Stimulated activated effector memory CD8-positive, alpha-beta T cell treated with anti-CD3 and anti-CD28 coated beads, Interleukin-12 subunit alpha, Interleukin-12 subunit beta, amount 100 ng/mL, for 72 hours (primary cell): ENCODE measurements around the gene AUTS2.
"Not testable (repeated sequence)": the region's sequence is repeated elsewhere in the genome, so short reads cannot be mapped to it uniquely, and the experiment has no call there.

Experiments used
- ATAC-seq: fragments of 150-1000 bp; cut with Tn5 transposase; 2 replicates; pipeline ENCODE4 v1.10.0; 2021
- DNase-seq, 2 donors: peaks; one replicate each; pipeline ENCODE4 v3.0.0; 2021 to 2022; ENCODE audit warnings: low spot score in 2 of 2
- H3K27ac Mint-ChIP-seq: one replicate; pipeline ENCODE4 v1.8.0; 2022; ENCODE audit warnings: mild to moderate bottlenecking, mixed read lengths
- H3K36me3 Mint-ChIP-seq: one replicate; pipeline ENCODE4 v1.8.0; 2022; ENCODE audit warnings: mild to moderate bottlenecking, mixed read lengths
- H3K4me1 Mint-ChIP-seq: one replicate; pipeline ENCODE4 v1.8.0; 2022; ENCODE audit warnings: mixed read lengths
- H3K4me3 Mint-ChIP-seq: one replicate; pipeline ENCODE4 v1.8.0; 2022; ENCODE audit warnings: mild to moderate bottlenecking, mixed read lengths
- H3K9me3 Mint-ChIP-seq: one replicate; pipeline ENCODE4 v1.8.0; 2022; ENCODE audit warnings: mixed read lengths

AUTS2 gene

DNA sequence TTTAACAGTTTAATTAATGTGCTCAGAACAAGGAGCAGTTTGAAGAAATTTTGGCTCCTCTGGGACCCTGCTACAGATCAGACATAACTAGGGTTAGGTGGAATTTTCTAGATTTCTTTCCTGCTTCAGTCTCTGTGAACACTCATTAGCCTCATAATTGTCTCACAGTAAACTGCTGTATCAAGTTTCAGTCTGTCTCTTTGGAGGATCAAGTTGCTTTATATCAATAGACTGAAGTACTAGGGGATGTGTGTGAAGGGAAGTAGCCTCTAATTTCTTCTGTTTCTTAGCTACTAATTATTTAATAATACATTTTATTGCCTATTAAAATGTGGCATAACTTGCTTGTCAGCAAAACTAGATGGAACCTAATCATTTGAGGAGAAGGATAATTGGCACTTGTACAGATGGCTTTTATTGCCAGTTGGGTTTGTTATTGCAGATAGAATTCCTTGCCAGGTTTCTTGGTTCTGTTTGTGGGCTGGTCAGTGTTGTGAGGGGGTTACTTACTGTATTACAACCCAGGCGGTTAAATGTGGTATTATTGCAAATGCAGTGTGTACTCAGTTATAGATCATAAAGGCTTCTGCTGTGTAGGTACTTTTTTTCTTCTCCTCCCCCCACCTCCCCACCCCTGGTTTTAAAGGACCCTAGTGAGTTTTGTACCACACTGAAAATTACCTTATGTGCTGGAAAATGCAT lies 758.0 kb downstream of the AUTS2 start:
- Mint-ChIP-seq H3K9me3 (no peaks in the 10 kb centered on the region), H3K27ac (no peak overlapping the region), H3K36me3 (no peaks in the 10 kb centered on the region), H3K4me3 (no peak overlapping the region), H3K4me1 (peaks cover 16% of the 10 kb centered on the region)
- DNase-seq = no peak
- ATAC-seq = no peak

DNA sequence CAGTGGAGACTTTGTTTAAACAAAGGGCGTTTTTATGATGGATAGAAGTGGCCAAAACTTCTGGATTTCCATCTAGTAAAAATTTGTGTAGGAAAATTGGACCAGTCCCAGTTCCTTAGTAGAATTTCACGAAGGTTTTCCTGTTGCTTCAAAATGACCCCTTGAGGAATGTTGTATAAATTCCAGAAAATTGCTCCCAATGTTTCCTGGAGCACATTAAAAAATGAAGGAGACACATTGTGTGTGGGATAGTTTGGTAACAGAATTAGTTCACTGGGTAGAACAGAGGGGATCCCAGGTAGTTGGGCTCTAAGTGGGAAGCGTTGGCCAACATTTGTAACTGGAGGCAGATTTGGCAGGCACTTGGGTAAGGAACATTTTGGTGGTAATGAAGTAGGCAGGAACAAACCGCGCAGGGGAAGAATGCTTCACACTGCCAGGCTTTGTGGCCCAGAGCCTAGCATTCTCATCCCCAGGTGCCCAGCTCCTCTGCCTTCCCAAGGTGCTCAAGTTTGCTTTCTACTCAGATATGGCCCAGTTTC lies 758.6 kb downstream of the AUTS2 start:
- no peak overlapping the region for H3K4me3 Mint-ChIP-seq
- peaks cover 21% of the 10 kb centered on the region for H3K4me1 Mint-ChIP-seq
- no peaks in the 10 kb centered on the region for H3K36me3 Mint-ChIP-seq
- no peak for ATAC-seq
- H3K27ac Mint-ChIP-seq = no peak overlapping the region
- no peak for DNase-seq
- H3K9me3 Mint-ChIP-seq = no peaks in the 10 kb centered on the region

- ATAC-seq = no peak
- Mint-ChIP-seq H3K4me1 (peaks cover 17% of the 10 kb centered on the region), H3K27ac (no peak overlapping the region), H3K4me3 (no peak overlapping the region), H3K36me3 (no peaks in the 10 kb centered on the region), H3K9me3 (no peaks in the 10 kb centered on the region)
- DNase-seq = no peak
These were observed 762.3 kb downstream of the AUTS2 start for GRCh38 chr7:70360557-70360956.

GRCh38 chr7:70361821-70362220 lies 763.5 kb downstream of the AUTS2 start:
- peaks cover 16% of the 10 kb centered on the region for H3K4me1 Mint-ChIP-seq
- no peak overlapping the region for H3K4me3 Mint-ChIP-seq
- H3K9me3 Mint-ChIP-seq = no peaks in the 10 kb centered on the region
- DNase-seq (no peak), ATAC-seq (peak; percentile 86)
- H3K27ac Mint-ChIP-seq = no peak overlapping the region
- H3K36me3 Mint-ChIP-seq = no peaks in the 10 kb centered on the region

DNA sequence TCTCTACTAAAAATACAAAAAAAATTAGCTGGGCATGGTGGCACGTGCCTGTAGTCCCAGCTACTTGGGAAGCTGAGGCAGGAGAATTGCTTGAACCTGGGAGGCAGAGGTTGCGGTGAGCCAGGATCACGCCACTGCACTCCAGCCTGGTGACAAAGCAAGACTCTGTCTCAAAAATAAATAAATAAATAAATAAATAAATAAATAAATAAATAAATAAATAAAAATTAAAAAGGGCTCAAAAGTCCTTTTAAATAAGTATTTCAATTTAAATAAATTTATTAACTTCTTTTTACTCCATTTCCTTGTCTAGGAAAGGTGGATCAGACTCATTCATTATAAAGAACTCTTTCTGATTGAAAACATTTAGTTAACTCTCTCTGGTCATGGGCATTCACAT lies 766.1 kb downstream of the AUTS2 start:
- ATAC-seq, H3K9me3 Mint-ChIP-seq, DNase-seq, H3K27ac Mint-ChIP-seq, H3K4me3 Mint-ChIP-seq, H3K36me3 Mint-ChIP-seq: not testable (repeated sequence)
- H3K4me1 Mint-ChIP-seq = peaks cover 16% of the 10 kb centered on the region

DNA sequence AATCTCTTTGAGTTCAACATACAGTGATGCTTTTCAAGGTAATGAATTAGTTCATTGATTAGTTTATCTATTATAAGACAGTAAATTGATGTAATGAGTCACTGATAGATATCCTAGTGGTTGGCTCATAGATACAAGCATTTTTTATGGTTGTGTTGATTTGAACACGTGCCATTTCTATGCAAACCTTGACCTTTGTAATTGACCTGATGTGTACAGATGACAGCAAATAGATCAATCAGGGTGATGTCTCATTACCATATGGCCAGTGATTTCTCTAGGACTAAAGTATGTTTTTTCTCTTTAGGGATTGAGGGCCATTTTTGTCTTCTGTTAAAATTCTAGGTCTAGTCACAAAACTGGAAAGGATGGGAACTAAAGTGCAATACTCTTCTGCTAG lies 773.4 kb downstream of the AUTS2 start:
- Mint-ChIP-seq H3K4me1 (no peaks in the 10 kb centered on the region), H3K36me3 (no peaks in the 10 kb centered on the region), H3K4me3 (no peak overlapping the region), H3K27ac (no peak overlapping the region), H3K9me3 (no peaks in the 10 kb centered on the region)
- DNase-seq (no peak), ATAC-seq (no peak)

DNA sequence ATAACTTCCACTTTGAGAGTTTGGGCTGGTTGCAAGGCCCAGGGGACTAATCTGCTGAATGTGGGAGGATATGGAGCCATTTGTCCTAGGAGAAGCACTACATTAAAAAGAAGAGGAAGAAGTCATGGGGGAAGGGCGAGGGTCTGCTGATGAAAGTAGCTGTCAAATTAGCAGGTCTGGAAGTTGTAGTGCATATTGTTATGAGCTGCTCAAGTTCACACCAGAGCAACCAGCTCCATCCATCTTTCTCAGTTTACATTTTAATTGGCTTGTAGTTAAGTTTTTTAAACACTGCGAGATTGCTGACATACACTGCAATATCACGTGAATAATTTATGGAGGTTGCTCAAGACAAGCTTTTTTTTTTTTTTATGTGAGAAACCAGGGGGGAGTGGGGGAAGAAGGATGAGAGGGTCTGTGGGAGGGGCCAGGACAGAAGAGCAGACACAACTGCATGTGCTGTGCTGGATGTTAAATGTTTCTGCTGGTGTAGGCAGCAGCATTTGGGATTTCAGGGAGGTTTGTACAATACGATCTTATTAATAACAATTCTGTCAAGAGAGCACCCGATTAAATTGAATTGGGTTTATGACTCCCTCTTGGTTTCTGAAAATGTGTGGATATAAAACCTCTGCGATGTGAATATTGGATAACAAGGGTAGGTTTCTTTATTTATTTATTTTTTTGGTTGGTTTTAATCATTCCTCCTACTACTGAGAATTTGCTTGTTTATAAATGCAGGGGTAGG lies 774.7 kb downstream of the AUTS2 start:
- ATAC-seq (no peak), DNase-seq (no peak)
- H3K9me3 Mint-ChIP-seq = no peaks in the 10 kb centered on the region
- H3K36me3 Mint-ChIP-seq = no peaks in the 10 kb centered on the region
- H3K27ac Mint-ChIP-seq = no peak overlapping the region
- H3K4me1 Mint-ChIP-seq = no peaks in the 10 kb centered on the region
- H3K4me3 Mint-ChIP-seq = no peak overlapping the region

DNA sequence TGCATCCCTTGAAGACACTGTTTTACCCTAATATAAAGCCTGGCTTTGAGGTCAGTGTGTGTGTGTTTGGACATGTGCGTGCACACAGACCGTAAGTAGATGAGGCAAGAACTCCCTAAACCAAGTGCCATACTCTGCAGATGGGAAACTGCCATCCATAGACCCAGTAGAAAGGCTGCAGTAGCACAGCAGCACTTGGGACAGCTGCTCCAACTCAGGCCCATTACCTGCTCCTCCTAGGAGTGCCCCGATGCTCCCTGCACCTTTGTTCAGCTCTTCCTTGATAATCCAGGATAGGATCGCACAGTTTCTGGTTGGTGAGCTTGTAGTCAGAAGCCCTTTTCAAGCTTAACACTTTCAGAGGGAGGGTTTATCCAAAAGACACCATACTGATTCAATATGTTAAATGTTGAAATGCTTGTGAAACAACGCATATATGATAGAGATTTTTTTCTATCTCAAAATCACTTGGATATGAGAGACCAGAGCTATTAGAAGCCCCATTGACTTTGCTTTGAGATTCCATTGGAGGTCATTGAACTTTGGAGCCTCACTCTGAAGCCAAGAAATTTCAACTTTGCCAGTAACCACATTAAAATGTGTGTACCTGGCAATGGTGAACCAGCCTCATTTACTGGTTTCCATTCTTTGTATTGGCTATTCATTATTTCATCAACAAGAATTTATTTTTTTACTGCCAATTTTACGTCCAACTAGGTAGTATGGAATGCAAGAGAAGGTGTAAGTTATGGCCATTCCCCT lies 776.7 kb downstream of the AUTS2 start:
- no peak for ATAC-seq
- Mint-ChIP-seq H3K27ac (no peak overlapping the region), H3K36me3 (no peaks in the 10 kb centered on the region), H3K9me3 (no peaks in the 10 kb centered on the region), H3K4me1 (no peaks in the 10 kb centered on the region), H3K4me3 (no peak overlapping the region)
- DNase-seq = no peak

DNA sequence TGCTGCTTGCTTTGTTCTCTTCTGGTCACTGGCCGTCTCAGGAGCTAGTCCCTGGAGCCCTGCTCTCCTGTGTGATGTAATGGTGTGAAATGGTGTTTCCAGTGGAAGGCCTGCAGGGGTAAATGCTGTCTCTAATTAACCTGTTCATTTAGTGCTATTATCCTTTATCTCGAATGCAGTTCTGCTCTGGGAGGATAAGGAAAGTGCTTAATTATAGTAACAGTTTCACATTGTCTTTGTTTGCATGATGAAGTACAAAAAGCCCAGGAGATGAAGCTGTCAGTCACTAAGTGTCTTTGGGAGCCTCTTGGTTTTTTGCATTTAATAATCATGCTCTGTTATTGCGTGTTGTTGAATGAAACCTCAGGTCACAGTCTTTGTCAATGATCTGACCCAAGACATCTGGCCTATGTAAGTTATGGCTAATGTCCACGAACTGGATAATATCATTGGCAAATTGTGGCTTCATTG lies 778.3 kb downstream of the AUTS2 start:
- Mint-ChIP-seq H3K4me3 (no peak overlapping the region), H3K27ac (no peak overlapping the region), H3K4me1 (no peaks in the 10 kb centered on the region), H3K36me3 (no peaks in the 10 kb centered on the region), H3K9me3 (no peaks in the 10 kb centered on the region)
- ATAC-seq = no peak
- DNase-seq = no peak

GRCh38 chr7:70377957-70378356 lies 779.7 kb downstream of the AUTS2 start:
- ATAC-seq = no peak
- Mint-ChIP-seq H3K36me3 (no peaks in the 10 kb centered on the region), H3K27ac (no peak overlapping the region), H3K4me3 (no peak overlapping the region), H3K4me1 (no peaks in the 10 kb centered on the region), H3K9me3 (no peaks in the 10 kb centered on the region)
- no peak for DNase-seq

DNA sequence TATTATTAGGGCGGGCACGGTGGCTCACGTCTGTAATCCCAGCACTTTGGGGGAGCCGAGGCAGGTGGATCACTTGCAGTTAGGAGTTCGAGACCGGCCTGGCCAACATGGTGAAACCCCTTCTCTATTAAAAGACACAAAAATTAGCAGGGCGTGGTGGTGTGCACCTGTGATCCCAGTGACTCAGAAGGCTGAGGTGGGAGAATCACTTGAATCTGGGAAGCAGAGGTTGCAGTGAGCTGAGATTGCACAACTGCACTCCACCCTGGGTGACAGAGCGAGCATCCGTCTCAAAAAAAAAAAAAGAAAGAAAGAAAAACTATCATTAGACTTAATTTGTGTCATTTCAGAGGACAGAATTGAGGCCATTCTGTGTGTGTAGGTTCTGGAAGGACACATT lies 780.9 kb downstream of the AUTS2 start:
- H3K36me3 Mint-ChIP-seq = no peaks in the 10 kb centered on the region
- H3K4me1 Mint-ChIP-seq = no peaks in the 10 kb centered on the region
- ATAC-seq = no peak
- no peak for DNase-seq
- no peak overlapping the region for H3K4me3 Mint-ChIP-seq
- H3K27ac Mint-ChIP-seq = no peak overlapping the region
- H3K9me3 Mint-ChIP-seq = no peaks in the 10 kb centered on the region

DNA sequence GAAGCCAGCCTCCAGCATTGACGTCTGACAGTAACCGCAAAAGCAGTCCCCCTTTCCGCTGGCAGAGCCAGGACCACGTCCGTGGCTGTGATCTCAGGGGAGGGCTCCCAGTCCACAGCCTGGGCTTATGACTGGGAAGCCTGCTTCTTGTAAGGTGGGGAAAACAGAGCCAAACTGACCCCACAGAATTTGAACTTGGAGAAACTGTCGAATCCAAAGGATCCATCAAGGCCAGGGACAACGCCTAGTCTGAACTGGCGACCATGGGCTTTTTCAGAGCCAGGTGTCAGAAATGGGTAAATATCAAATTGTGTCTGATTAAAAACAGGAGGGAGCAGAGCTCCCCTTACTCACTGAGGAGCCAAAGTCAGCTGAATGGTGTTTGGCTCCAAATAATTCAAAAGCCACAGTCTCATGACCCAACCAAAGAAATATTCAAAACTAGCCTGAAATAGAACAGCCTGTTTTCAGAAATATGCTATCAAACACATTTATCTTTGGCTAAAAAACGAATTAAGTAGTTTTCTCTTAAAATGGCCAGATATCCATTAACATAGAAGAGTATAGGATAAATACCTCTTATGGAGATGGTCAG lies 782.2 kb downstream of the AUTS2 start:
- Mint-ChIP-seq H3K4me1 (no peaks in the 10 kb centered on the region), H3K27ac (no peak overlapping the region), H3K36me3 (no peaks in the 10 kb centered on the region), H3K4me3 (no peak overlapping the region), H3K9me3 (no peaks in the 10 kb centered on the region)
- ATAC-seq (no peak), DNase-seq (no peak)

- ATAC-seq = no peak
- H3K9me3 Mint-ChIP-seq = no peaks in the 10 kb centered on the region
- H3K4me1 Mint-ChIP-seq = no peaks in the 10 kb centered on the region
- H3K36me3 Mint-ChIP-seq = no peaks in the 10 kb centered on the region
- no peak overlapping the region for H3K4me3 Mint-ChIP-seq
- H3K27ac Mint-ChIP-seq = no peak overlapping the region
- DNase-seq = no peak
These were observed 784.9 kb downstream of the AUTS2 start for GRCh38 chr7:70383066-70383782.

DNA sequence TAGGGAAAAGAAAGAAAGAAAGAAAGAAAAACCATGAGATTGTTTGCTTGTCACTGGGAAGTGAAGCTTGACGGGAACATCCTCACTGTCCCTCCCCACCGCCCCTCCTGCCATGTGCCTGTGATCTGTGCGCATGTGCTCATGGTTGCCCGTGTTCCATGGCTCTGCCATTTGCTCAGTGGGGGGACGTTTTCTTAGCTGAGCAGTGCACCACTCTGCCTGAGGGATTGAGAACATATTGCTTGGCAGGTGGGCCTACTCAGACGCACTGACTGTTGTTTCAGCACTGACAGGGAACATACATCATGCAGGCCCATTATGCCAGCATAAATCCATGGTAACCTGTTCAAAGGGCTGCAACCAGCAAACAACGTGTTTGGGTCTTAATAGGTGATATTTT lies 785.7 kb downstream of the AUTS2 start:
- Mint-ChIP-seq H3K4me1 (no peaks in the 10 kb centered on the region), H3K9me3 (no peaks in the 10 kb centered on the region), H3K4me3 (no peak overlapping the region), H3K27ac (no peak overlapping the region), H3K36me3 (no peaks in the 10 kb centered on the region)
- DNase-seq (no peak), ATAC-seq (no peak)

GRCh38 chr7:70384891-70385290 lies 786.6 kb downstream of the AUTS2 start:
- Mint-ChIP-seq H3K9me3 (no peaks in the 10 kb centered on the region), H3K36me3 (no peaks in the 10 kb centered on the region), H3K4me1 (no peaks in the 10 kb centered on the region), H3K27ac (no peak overlapping the region), H3K4me3 (no peak overlapping the region)
- ATAC-seq = peak; percentile 47
- no peak for DNase-seq
